ENCODE data around the gene RPS8.

GRCh38 chr1:44801491-44802305 is 26.4 kb downstream of the RPS8 start:
- TF ChIP-seq CTCF (IDR thresholded peaks at IDR 0.05; ENCODE audit: low read depth, low read length) (no peak), EZH2phosphoT487 (IDR thresholded peaks at IDR 0.05; ENCODE audit: low read depth) (no peak)
